GM21619 (cell line): Measurements from ENCODE around the gene GSN.

Source experiments
- ATAC-seq: cut with Tn5 transposase; IDR thresholded peaks from one replicate; pipeline ENCODE4 v1.9.1; 2021; ENCODE audit not compliant: unreplicated experiment

GSN gene

DNA sequence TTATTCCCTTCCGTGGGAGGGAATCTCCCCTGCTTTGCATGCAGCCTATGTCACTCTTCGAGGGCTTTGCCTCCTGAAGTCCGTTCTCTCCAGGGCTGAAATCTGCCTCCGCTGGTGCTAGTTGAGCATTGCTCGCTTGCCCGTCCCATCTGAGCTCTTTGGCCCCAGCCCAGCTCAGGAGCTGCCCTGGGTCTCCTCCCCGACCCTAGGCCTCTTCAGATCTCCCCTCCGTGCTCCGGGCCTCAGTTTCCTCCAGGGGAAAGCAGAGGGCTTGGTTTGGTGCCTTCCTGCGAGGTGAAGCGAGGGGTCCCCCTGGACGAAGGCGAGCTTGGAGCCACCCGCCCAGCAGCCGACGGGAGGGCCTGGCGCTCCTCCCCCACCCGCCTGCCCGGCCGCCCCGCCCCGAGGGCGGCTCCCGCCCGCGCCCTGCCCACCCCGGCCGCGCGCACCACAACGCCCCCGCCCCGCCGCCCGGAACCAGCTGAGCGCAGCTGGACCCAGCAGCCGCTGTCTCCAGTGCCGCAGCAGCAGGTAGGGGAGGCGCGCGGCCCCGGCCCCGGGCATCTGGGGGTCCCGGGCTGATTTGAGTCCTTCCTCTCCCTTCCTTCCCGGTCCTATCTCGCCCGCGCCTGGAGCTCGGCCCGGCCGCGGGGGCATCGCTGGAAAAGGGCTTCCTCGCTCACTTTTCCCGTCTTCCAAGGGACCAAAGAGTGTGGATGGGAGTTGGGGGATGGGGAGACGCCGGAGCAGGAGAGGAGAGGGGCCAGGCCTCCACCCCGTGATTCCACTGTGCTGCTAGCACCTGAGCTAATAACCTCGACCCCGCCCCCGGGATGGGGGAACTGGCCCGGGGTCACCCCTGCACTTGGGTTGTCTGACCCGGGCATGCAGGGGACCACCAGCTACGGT, at the start of gene GSN:
TSS of gene GSN (plus strand) at position 474 of the 909 bp plus-strand sequence. CDS start 33,810 bp downstream, outside the sequence.
- ATAC-seq, result peak; percentile 75

DNA sequence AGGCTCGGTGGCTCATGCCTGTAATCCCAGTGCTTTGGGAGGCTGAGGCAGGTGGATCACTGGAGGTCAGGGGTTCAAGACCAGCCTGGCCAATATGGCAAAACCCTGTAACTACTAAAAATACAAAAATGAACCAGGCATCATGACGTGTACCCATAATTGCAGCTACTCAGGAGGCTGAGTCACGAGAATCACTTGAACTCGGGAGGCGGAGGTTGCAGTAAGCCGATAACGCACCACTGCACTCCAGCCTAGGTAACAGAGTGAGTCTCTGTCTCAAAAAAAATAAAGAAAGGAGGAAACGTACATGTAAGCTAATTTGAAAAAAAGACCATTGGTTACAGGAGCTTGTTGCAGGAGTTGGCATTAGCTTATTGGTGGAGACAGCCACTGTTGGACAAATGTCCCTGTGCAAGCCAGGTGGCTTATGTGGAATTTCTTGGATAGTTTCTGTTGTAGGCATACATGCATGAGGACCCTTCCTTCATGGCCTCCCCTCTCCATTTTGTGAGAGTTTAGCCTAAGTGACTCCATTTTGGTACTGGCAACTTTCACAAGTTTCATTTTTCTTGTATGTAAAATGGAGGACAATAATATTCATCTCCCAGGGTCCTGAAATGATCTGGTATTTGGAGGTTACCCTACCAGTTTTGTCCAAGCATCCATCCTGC, 49.5 kb upstream of the GSN start:
- ATAC-seq, result no peak

DNA sequence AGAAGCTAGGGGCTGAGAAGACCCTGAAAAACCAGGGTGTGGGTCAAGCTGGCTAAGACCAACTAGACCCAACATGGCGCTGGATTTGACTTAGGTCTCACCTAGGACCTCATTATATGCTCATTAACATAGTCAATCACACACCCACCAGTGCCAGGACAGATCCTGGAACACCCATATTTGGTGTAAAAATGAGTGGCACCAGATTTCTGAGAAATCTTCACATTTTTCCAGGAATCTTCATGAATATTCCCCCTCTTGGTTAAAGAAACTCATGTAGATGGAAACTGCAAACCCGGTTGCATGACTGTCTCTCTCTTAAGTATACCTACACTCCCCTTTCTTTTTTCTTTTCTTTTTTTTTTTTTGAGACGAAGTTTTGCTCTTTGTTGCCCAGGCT, 48.4 kb upstream of the GSN start:
- ATAC-seq, result no peak

DNA sequence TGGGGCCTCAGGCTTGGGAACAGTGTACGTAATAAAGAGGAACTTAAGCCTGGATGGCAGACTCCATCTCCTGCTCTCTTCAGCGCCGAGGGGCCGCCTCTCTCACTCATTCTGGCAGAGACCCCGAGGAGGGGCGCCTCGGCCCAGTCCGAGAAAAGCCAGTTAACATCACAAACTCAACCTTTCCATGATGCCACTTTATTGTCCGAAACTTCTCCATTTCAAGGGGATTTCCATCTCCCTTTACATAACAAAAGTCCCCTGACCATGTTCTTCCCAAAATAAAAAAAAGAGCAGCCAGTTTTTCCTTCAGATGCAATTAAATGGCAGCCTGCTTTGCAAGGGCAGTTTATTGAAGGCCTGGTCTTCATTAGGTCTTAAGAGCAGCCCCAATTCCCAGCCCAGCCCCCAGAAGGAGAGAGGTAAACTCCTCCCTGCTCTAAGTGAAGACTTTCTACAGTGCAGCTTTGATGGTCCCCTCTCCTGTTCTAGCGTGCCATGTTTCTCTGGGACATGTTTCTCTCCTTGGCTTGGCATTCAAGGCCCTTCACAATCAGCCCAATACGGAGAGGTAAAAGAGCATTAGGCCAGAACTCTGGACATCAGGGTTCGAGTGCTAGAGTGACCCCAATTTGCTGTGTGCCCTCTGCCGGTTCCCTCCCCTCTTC, 46.8 kb upstream of the GSN start:
- ATAC-seq, result no peak

DNA sequence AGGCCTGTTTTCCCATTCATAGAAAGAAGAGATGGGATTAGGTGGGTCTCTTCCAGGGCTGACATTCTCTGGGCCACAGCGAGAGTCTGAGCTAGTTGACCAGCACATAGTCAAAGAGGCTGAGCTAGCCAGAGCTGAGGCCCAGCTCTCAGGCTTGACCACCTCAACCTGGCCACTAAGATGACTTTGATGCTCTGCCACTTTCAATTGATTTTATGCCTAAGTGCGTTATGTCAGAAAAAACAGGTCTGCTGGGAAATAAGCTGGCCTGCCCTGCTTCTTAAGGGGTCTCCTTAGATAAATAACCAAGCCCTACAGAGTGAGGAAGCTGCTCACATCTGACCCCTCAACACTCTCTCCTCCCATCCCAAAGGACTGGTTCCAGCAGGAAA, 46.3 kb upstream of the GSN start:
- no peak for ATAC-seq

DNA sequence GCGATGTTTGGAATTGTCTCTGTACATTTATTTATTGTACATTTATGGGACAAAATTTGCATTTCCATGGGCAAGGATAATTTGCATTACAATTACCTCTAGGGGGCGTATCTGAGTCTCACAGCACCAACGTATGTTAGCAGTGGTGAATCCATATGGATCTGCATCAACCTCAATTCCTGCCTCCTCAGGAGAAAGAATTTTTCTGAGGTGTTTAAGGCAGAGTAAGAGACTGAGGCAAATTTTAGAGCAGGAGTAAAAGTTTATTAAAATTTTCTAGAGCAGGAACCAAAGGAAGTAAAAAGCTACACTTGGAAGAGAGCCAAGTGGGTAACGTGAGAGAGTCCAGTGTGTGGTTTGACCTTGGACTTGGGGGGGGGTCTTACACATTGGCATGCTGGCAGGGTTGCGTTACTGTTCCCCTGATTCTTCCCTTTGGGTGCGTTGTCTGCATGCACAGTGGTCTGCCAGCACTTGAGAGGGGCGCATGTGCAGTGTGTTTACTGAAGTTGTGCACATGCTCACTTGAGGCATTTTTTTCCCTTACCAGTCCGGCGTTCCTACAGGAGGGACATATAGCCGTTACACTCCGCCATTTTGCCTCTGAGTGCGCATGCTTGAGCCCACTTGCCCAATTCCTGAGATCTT, 45.3 kb upstream of the GSN start:
- no peak for ATAC-seq

DNA sequence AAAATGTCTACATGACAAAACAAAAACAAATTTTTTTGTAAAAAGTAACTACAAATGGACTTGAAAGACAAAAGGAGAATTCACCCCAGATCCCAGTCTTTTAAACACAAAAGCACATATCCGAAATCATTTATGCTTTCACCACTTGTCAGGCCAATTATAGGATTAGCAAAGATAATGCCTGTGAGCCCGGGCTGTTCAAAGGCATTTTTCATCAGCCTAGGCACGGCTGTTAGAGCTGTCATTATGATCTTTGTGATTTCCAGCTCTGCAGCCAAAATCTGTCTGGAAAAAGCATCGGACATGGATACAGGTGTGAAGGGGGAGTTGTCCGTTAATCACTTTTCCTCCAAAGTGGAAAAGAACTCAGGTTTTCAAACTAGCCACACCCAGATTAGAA, 42.7 kb upstream of the GSN start:
- no peak for ATAC-seq

DNA sequence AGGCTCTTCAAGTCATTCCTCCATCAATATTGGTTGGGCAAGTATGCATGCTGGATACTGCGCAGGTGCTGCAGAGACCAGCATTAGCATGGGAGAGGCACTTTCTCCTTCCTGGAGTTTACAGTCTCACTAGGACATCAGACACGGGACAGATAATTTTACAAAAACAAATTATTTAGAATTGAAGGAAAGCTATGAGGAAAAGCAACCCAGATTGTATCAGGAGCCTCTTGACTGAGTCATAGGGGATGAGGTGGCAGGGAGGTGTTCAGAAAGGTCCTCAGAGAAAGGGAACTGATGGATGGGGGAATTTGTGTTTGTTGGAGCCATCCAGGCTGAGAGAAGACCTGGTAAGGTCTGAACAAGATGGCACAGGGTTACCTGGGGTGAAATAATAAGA, 41.8 kb upstream of the GSN start:
- no peak for ATAC-seq

DNA sequence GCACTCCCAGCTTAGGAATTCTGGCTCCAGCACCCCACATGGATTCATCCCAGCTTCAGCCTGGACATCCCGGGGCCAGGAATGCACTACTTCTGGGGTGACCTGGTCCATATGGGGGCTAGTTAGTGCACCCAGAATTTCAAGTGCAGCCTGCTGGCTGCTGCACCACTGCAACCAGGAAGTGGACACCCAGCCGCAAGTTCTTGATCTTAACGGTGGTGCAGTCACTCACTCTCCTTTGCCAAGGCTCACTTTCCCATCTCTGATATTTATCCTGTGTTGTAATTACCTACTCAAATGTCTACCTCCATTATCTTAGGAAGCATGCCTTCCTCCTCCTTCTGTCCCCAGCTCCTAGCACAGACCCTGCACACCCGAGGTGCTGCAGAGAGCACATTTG, 40.1 kb upstream of the GSN start:
- ATAC-seq, result no peak

DNA sequence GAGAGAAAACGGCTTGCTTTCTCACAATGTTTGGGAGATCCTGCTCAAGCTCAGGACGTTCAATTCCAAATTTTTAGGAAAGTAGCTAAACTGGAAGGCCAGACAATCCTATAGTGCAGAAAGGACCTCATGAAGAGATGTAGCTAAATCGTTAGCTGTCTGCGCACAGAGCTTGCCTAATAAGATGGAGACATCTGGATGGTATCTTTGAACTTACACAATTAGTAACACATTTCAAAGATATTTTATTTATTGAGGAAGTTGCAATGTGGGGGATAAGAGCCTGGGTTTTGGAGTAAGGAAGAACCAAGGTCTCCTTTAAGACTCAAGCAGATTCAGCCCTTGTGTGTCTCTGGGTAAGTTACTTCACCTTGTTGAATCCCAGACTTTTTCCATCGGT, 37.7 kb upstream of the GSN start:
- no peak for ATAC-seq

DNA sequence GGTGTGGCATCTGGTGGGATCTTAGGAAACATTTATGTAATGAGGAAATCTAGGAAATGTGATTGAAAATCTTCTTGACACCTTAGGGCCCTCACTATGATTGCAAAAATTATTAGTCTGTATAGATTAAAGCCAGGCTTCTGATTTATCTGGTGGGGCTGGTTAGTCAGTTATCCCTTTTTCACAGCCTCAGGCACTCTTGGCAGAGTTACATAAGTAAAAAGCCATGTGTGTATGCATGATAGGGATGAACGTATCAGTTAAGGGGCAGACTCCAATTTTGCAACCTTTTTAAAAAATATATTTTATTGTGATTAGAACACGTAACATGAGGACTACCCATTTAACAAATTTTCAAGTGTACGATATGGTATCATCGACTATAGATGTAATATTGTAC, 35.7 kb upstream of the GSN start:
- ATAC-seq, result no peak

DNA sequence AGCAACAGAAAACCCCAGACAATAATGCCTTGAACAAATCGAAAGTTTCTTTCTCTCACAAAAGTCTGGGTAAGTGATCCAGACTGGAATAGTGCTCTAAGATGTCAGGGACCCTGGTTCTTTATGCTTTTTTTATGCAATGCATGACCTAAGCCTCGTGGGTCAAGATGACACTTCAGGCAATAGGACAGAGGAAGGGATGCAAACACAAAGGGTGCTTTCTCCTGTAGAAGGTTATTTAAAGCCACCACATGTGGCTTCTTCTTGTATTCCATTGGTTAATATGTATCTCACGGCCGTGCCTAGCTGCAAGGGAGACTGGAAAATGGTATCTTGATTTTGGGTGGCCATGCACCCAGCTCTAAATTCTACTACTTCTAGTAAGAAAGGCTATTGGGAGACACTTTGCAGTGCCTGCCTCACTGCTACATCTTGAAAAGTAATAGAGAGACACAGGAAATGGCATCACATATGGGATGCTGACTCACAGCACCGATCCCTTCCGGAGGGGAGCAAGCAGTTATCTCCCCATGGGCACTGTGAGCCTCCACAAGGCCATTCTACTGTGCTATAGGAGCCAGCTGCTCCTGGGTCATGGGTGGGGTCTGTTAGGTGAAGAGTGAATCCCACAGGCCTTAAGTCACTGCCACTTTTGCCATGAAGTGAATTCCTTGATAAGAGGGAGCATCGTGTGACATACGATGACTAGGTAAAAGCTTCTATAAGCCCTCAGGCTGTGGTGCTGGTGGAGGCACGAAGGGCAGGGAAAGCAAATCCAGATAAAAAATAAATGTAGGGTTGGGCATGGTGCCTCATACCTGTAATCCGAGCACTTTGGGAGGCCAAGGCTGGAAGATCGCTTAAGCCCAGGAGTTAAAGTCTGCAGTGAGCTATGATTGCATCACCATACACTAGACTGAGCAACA, 33.8 kb upstream of the GSN start:
- no peak for ATAC-seq

DNA sequence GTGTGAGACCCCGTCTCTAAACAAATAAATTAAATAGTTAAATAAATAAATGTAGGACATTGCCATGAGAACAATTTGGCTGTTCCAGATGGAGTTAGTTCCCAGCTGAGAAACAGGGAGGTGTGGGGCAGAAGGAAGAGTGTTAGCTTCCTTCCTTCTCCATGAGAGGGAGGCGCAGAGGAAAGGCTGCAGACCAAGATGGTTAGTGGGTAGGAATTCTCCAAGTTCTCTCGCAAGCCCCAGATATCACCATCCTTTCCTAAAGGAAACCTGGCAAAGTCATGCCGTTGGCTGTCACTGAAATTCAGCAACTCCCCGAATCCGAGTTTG, 33.2 kb upstream of the GSN start:
- ATAC-seq, result no peak

DNA sequence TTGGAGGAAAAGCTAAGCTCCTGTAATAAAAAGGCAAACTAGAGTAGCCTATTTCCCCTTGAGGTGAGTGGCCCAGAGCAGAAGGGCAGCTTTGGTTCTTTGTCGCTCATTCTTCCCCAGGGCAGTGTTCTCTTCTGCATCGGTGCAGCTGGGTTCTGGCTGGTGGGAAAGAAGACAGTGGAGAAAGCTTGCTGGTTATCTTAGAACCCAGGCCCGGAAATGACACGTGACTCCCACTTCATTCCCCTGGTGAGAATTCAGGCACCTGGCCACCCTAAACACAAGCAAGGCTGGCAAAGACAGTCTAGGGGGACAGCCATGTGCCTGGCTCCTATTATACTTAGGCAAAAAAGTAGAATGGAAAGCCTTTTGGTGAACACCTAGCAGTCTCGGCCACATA, 32.5 kb upstream of the GSN start:
- no peak for ATAC-seq

DNA sequence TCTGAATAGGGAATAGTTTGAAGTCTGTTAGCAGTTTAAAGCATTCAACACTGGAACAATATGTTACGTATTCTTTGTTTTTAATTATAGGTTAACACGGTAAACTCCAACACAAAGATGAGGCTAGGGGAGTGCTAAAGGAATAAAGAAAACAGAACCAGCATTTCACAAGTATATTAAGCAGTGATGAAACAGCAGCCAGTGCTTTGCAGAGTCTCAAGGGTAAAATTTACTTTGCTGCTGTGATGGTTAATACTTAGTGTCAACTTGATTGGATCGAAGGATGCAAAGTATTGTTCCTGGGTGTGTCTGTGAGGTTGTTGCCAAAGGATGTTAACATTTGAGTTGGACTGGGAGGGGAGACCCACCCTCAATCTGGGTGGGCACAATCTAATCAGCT, 30.0 kb upstream of the GSN start:
- no peak for ATAC-seq

DNA sequence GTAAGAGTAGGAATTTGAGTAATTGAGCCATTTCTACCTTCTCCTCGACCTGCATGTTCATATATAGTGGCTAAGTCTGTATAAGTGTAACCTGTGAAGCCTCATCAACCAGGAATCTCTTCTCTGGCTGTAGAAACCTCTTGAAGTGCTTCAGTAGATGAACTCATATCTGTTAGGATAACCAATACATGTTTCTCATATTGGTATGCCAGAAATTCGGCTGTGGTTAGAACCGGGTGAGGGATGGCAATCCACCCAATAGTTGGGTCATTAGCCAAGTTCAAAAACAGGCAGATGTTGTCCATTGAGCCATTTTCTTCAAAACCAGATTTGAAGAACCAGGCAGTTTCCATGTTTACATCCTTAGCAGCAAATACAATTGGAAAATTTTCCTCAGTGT, 28.9 kb upstream of the GSN start:
- ATAC-seq, result no peak

DNA sequence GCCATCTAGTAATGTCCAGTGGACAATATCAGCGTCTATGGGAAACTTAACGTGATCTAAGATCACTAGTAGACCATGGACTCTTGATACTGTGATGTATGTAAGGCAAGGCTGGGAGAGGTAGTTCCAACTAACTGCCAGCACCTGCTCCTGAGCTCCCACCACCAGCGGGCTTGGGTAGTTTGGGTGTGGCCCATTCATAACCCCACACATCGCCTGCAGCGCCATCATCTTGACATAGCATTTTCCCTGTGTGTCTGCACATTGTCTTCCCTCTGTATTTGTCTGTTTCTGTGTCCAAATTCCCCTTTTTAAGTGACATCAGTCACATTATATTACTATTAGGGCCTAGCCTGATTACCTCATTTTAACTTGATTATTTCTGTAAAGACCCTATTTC, 28.1 kb upstream of the GSN start:
- ATAC-seq, result no peak

DNA sequence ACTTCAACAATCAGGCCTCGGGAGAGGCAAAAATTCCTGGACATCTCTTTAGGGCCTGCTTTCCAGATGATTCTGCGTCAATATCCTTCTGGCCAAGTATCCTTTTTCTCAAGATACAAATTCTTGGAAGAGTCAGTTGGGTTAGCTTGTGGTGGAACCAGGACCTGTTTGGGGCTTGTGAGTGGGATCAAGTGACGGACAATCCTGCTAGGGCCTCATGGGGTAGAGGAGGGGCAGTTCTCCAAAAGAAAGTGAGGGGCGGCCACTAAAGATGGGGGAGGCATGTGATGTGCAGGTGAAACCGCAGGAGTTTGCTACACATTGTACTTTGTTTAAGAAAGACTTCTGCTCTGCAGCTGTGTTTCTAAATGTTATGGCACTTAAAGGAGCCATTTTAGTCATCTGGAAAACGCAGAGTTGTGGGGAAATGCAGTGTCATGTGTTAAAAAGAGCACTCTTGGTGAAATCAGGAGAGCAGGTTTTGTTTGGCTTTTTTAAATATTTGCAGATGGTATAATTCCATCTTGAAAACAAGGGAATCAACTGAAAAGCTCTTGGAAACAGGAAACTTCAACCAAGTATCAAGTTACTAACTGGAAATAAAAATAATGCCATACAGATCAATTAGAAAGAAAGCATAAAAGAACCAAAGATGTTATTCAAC, 27.4 kb upstream of the GSN start:
- ATAC-seq, result no peak

DNA sequence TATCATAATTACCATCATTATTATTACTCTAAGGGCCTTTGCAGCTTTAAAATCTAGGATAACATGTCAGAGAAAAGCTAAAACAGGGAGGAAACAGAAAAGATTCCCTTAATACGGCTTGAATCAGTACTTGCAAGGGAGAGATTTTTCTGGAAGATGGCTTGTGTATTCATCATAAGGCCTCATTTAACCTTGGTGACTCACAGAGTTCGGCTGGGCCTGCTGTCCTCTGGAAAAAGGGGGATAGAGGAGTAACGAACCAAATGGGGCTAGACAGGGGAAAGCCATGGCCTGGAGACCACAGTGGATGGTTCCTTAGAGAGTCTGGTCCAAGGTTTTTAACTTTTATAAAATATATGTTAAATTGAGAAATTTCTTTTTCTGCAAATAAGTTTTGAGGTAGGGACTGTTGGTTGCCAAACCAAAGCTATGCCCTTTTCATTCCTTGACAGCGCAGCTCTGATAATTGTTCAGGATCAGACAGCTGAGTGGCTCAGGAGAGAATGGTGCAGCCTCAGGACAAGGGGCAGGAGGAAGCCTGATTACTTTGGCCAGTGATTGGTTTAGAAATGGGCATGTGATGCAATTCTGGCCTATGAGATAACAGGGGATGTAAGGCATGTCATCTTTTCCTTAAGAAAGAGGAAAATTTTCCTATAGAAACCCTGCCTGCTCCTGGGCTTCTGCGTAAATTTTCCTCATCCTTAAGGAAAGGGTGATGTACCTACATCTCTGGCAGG, 25.6 kb upstream of the GSN start:
- no peak for ATAC-seq
